NCI-H2081 (cell line): Measurements from ENCODE around the gene NHEJ1.

Experiments used
- DNase-seq, 2 experiments: peaks; one replicate each; lab custom pipeline; 2025; lab: John Stamatoyannopoulos, UW

Gene NHEJ1

DNA sequence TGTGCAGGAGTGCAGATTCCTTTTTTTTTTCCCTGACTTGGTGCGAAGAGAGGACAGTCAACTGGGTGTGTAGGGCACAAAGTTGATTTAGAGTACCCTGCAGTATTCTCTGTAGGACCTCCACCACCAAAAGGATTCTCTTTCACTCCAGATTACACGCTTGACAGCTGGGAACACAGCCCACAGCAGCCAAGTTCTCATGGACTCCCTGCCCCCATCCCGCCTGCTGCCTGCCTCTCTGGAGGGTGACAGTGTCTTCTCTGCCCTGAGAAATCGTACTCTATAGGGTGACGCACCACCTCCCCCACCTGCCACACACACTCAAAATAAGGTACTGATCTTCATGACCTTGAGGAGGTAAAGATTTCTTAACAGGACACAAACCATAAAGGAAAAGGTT is 73.3 kb downstream of the NHEJ1 start:
- no peak for DNase-seq

DNA sequence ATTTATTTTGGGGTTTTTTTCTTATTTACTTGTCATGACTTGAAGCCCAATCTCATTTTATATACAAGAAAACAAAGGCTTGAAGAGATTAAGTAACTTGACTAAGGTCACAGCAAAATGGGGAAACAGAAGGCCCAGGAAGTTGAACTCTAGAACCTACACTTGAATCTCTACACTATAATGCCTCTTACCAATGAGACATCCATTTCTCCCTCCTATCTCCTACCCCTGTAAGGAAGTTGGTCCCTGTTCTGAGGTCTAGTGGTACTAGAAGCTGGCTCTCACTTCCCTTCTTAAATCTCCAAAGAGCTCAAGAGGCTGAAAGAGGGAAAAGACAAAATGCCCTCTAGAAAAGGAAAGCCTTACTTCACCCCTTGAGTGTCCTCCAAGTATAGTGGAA is 74.4 kb downstream of the NHEJ1 start:
- no peak for DNase-seq

GRCh38 chr2:219084791-219085190 is 75.8 kb downstream of the NHEJ1 start:
- DNase-seq: no peak

- DNase-seq: no peak
Measured at GRCh38 chr2:219082332-219082958, 78.2 kb downstream of the NHEJ1 start.

DNA sequence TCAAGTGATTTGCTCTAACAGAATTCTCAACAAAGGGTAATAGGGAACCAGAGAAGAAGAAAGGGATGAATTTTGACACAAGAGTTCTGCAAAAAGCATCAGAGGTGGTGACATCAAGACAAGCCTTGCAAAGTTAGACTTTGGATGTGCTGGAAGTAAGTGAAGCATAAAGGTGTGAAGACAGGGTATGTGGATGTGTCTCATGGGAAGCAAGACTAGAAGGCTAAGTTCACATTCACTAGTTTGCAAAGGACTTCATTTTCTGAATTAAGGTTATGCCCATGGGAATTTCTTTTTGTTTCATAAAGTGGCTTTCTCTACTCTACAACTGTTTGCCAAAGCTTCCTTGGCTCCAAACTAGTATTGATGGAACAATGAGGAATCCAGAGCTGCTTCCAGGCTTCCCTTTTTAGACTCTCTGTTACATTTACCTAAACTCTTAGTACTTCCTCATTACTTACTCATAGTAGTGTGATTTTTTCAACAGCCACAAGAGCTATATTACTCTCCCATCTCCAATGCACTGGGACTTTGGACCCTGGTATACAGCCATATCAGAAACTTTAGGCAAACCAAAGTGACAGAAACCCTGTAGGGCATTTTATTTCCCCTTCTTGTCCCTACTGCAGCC is 78.8 kb downstream of the NHEJ1 start:
- no peak for DNase-seq

DNA sequence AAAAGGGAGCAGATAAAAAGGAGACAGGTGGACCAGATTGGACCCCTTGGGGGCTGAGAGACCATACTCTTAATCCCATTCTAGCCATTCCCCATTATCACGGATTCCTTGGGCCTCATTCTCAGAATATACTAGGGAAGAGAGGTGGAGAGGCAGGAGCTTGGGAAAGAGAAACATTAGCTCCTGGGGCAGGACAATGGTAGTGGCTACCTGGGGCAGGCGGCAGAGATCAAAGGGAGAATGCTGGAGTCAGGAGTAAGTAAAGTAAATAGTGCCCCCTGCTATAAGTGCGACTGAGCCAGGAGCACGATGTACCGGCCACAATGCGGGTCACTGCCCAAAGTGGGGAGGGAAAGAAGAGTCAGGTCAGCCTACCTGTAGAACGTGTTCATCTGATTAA is 79.5 kb downstream of the NHEJ1 start:
- DNase-seq: no peak

- DNase-seq: no peak
Measured at GRCh38 chr2:219079417-219079816, 81.2 kb downstream of the NHEJ1 start.

DNA sequence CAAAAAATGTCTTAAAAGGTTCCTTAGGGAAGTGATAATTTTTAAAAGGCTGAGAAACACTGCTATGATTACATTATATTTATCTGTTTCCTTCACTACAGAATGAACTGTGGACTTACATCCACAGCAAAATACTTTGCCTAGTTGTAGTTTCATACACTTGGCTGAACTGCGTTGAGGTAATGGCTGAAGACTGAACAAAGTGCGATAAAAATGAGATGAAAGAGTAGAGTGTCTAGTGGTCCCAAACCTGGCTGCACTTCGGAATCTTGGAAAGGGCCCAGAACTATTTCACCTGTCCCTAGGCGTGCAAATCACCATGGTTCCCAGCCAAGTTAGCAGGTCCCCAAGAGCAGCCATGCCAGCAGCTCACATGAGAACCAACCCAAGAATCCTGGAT is 81.7 kb downstream of the NHEJ1 start:
- no peak for DNase-seq

DNA sequence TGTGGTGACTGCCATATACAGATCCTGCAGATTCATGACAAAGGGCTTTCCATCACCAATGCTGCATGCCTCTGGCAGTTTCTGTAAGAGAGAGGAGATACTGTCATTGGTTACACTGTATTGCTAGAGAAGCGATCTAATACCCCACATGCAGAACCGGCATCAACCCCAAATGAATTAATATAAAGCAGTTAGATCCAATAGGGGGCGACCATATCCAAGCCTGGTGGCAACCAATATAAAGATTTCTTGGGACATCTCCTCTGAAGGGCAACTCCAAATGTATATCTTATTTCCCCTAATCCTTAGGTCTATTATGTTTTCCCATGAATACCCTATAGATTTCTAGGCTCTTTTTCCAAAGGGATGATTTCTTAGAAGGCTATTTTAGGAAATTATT is 82.5 kb downstream of the NHEJ1 start:
- DNase-seq: no peak

DNA sequence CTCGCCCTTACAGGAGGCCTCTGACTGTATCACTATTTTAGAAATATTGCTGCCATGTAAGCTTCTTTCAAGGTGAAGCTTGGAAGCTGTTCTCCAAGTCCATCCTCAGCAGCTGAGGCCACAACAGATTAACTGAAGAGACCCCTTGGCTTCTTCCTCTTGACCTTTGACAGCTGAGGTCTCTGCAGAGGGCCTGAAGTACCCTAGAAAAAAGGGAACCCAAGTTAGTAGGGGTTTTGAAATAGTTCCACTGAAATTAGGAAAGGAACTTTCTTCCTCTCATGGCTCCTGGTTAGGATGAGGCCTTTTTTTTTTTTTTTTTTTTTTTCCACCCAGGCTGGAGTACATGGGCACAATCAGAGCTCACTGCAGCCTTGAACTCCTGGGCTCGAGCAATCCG is 84.4 kb downstream of the NHEJ1 start:
- DNase-seq: no peak

DNA sequence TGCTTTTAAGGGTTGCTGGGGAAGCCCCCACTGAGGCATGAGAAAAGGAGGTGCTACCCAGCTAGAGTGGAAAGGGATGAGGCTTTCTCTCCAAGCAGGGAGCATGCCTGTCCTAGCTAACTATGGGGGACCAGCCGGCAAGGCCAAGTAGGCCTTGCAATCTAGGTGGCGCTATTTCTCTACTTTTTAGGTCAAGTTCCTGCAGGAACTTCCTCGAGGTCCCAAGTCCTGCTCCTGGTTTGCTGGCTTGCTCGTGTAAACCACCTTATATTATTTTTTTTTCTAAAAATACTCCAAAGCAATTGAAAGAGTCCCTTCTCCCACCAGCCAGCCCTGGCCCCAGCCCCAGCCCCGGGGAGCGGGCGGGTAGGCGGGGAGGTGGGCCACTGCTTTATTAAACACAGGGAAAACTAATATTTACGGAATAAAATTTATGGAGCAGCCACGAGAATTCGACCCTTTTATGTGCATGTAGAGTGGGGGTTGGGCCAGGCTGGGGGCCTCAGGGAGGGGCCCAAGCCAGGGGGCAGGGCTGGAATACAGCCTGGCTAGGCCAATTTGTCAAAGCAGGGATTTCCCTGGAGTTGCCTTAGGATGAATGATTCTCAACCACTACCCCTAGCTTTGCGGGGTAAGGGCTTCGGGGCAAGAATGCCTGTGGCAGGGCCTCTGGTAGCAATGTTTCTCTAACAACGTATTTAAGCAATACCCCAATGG is 87.0 kb downstream of the NHEJ1 start:
- DNase-seq: peak; percentile 46

GRCh38 chr2:219072741-219073250 is 87.8 kb downstream of the NHEJ1 start:
- DNase-seq: no peak

- DNase-seq: no peak
Measured at GRCh38 chr2:219071131-219071816, 89.3 kb downstream of the NHEJ1 start.

DNA sequence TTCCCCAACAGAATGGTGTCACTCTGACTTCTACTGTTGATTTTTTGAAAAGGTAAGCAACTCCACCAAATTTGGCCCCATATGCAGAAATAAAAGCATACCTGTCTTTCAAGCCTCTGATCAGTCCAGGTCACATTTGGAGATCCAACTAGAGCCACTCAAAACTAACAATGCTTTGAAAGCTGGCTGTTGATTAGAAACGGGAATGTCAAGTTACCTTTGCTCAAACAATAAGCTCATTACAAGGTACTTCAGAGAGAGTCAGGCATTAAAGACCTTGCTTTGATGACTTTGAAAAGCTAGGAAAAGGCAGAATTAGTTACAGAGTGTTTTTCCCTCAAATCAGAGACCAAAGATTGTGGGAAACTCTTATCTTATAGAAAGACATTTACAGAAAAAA is 95.1 kb downstream of the NHEJ1 start:
- no peak for DNase-seq

- no peak for DNase-seq
Measured at GRCh38 chr2:219062081-219062480, 98.5 kb downstream of the NHEJ1 start.

DNA sequence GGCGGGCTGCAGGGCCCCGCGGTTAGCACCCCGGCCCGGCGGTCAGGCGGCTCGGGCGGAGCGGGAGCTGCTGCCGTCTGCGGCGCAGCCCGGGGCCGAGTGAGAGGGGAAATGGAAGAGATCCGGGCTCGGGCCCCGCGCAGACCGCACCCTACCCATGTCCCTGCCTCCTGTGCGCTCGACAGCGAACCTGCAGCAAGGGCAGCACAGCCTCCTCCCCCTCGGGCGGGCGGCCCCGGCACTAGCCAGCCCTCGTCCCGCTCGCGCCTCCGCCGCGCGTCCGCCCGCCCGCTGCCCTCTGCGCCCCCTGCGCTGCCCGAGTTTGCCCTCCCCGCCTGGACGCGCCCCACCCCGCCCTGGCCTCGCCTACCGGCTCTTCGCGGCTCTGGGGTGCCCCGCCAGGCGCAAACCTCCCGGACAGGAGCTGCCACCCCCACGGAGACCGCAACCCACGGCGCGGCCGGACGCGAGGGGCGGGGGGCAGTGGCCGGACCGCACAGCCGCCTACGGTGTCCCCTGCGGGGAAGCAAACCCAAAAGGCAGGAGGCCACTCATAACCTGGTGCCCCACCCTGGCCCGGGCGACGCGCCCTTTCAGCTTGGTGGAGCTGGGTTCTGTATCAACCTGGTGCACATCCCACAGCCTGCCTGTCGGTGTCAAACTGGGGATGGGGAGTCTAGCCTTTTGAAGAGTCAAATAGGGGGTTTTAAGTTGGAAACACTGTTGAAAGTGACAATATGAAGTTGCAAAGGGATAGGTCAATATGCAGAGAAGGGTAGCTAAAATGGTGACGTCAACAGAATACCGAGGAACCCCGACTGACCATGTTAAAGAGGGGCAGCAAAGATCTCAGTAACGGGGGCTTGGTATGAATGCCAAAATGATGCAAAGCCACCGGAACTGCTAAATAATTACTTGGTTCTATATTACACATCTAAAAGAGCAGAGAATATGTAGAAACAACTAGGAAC is 99.5 kb downstream of the NHEJ1 start, which contains the start of gene IHH:
TSS of gene IHH (minus strand) at position 101 of the 971 bp plus-strand sequence. CDS start 454 bp downstream, outside the sequence.
- DNase-seq: no peak

DNA sequence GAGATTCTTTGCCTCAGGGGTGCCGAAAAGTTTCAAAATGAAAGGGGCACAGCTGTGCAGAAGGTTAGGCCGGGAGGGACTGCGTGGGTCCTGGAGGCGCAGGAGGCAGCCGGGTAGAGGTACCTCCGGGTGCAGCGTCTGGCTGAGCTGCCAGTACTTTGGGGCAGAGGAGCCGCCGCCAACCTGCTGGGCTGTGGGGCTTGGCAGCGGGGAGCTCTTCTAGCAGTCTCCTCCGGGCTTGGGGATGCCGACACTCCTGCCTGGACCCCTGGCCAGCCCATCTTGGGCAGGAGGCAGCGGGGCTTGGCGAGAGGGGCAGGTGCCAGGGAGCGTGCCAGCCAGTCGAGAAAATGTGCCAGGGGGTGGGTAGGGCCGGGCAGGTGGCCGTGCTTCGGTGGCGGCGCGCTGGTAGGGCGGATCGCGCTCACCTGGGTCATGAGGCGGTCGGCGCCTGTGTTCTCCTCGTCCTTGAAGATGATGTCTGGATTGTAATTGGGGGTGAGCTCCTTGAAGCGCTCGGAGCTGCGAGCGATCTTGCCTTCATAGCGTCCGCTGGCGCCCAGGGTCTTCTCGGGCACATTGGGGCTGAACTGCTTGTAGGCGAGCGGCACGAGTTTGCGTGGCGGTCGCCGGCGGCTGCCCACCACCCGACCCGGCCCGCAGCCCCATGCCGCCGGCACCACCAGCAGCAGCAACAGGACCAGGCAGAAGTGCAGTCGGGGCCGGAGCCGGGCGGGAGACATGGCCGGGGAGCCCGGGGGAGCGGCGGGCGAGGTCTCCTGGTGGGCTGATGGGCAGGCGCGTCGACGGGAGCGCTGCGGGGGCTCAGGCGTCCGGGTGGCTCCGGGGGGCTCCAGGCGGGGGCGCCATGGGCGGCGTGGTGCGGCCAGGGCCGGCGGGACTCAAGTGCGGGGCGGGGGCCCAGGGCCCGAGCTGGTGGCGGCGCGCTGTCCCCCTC is 100.6 kb downstream of the NHEJ1 start:
- no peak for DNase-seq

- no peak for DNase-seq
Measured at GRCh38 chr2:219059375-219059724, 101.3 kb downstream of the NHEJ1 start.

- DNase-seq: no peak
Measured at GRCh38 chr2:219058541-219059374, 101.9 kb downstream of the NHEJ1 start.
